HG03045 (cell line): ENCODE data around the gene ICAM1.

Experiments
- ATAC-seq: cut with Tn5 transposase; IDR thresholded peaks from one replicate; pipeline ENCODE4 v1.9.1; 2021; ENCODE audit warnings: mild to moderate bottlenecking, moderate library complexity; ENCODE audit not compliant: unreplicated experiment

Gene ICAM1

DNA sequence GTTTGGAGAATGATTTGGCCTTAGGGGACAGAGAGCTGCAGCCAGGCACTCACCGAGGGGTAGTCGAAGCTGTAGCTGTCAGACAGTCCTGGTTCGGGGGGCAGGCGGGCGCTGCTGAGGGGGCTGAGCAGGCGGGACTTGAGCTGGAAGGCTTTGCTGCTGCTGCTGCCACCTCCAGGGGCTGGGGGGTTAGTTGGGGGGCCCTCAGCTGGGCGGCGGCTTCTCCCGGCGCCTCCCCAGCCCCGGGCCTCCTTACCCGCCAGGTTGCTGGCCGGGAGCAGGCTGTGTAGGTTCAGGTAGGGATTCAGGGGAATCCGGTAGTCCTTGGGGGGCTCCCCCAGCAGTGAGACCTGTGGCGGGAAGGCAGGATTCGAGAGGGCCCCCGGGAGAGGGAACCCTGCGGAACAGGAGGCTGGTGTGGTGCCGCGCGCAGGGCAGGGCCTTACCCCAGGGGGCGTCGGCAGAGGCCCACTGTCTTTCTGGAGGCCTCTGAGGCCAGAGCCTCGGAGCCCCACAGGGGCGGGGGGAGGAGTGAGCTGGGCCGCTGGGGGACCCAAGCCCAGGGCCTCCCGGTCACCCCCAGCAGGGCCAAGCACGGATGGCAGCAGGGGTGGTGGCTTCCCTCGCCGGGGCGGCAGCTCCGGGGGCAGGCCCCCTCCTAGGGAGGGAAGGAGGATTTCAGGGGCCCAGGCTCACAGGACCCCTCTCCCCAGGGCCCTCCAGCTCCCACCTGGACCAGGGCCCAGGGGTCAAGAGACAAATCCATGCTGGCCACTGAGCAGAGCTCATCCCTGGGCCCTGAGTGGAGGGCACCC is 49.9 kb downstream of the ICAM1 start:
- no peak for ATAC-seq

DNA sequence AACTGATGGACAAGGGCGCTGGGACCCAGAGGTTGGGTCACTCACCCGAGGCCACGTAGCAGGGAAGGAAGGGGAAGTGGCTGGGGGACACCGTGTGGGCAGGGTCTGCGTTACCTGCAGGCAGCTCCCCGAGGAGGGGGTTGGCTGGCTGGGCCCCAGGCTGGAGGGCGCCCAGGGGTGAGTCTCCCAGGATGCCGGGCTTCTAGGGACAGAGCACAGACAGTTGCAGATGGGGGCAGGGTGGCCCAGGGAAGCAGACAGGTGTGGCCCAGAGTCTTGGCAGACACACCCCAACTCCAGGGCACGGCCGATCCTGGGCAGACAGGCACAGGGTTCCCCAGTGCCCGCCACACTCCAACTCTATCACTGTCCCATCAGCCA is 50.5 kb downstream of the ICAM1 start:
- ATAC-seq, result no peak

DNA sequence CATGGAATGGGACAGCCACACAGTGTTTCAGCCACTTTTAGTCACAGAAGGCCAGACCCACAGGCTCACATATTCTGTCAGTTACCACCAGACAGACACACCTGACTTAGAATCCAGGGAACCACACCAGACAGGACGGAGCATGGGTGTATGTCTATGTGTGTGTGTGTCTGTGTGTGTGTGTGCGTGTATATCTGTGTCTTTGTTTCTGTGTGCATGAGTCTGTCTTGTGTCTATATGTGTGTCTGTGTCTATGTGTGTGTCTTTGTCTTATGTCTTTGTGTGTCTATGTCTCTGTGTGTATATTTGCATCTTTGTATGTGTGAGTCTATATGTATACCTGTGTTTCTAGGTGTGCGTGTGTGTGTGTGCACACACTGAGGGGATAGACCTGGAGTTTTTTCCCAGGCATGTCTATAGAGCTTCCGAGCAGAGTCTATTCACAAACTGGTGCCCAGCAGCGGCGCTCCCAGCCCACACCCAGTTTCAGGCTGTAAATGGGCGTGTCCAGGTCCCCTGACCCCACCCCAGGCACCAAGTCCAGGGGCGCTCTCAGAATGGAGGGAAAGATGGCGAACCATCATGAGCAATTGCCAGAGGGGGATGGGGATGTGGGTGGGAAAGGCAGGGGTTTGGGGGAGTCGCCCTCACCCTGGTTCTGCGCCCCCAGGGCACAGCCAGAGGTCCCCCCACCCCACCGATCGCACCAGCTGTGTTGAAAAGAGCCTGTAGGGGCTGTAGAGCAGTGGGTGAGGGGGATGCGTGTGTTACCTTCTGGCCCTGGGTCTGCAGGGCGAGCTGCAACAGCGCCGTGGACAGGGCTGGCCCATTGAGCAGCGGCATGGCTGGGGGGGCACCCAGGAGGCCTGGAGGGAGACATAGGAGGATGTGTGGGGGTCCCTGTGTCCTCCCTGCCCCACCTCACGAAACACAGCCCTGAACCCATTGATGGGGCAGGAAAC is 51.2 kb downstream of the ICAM1 start:
- ATAC-seq, result no peak

DNA sequence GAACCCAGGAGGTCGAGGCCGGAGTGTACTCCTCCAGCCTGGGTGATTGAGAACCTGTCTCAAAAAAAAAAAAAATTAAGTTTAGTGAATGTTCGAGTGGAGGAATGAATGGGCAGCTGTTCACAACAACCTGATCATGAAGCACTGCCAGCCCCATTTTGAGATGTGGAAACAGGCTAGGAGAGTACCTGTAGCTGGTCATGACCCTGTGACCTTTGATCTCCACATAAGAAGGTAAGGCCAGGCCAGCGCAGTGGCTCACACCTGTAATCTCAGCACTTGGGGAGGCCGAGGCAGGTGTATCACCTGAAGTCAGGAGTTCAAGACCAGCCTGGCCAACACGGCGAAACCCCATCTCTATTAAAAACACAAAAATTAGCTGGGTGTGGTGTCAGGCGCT is 54.8 kb downstream of the ICAM1 start:
- no peak for ATAC-seq

DNA sequence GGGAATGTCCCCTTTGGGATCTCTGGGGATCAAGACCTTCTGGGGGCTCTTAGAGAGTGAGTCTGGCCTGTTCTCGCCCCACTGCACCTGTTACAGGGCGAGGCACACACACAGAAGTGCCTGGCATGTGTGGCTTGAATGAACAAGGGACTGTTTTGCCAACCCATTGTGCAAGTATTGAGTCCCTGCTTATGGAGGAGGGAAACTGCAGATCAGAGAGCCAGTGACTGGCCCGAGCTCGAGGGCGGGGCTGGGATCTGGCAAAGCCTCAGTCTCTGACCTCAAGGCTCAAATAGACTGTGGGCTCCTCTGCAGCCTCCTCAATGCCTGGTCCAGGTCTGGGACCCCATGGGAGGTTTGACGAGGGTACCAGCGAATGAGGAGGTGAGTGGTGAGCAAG is 56.9 kb downstream of the ICAM1 start:
- no peak for ATAC-seq

DNA sequence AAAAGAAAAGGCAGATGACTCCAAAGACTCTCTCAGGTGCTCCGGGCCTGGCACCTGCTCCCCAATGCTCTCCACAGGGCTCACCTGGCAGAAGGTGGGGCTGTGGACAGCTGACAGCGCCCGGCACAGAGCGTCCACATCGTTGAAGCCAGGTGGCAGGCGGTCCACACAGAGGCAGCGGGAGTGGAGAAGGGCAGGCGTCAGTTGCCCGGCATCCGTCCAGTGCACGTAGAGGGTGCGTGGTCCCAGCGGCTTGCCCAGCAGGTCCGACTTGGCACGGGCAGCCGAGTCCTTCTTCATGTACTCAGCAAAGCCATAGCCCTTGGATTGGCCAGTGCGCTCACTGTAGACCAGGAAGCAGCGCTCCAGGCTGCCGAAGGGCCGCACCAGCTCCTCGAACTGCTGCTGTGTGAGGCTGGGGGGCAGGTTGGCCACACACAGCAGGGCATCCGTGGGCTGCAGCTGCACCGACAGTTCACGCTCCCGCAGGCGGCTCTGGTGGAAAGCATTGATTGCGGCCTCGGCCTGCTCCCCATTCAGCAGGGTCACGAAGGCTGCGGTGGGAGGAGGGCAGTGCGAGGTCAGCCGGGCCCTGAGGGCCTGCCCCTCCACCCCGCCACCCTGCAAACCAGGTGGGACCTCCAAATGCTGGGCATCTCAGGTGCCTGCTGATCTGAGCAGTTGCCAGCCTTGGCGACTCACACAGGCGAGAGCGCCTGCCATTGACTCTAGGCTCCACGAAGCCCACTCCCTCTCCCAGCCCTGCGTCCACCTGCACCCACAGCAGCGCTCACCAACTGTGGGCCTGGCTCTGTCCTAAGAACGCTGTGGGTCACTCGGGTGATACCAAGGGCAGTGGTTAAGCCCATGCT is 57.9 kb downstream of the ICAM1 start:
- ATAC-seq, result no peak

DNA sequence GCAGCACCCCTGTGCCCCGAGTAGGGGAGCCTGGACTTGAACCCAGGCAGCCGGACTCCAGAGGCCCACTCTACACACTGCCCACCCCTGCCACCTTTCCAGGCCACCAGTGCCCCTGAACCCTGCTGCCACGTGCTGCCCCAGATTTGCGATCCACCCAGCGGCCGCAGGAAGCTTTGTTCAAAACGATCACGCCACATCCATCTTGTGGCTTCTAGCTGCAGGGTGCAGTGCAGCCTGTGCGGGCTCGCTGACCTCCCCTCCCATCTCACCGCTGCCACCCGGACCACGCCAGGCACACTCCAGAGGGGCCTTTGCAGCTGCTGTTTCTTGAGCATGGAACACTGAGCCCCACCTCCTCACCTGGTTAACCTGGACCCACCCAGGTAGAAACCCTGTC is 58.6 kb downstream of the ICAM1 start:
- no peak for ATAC-seq

DNA sequence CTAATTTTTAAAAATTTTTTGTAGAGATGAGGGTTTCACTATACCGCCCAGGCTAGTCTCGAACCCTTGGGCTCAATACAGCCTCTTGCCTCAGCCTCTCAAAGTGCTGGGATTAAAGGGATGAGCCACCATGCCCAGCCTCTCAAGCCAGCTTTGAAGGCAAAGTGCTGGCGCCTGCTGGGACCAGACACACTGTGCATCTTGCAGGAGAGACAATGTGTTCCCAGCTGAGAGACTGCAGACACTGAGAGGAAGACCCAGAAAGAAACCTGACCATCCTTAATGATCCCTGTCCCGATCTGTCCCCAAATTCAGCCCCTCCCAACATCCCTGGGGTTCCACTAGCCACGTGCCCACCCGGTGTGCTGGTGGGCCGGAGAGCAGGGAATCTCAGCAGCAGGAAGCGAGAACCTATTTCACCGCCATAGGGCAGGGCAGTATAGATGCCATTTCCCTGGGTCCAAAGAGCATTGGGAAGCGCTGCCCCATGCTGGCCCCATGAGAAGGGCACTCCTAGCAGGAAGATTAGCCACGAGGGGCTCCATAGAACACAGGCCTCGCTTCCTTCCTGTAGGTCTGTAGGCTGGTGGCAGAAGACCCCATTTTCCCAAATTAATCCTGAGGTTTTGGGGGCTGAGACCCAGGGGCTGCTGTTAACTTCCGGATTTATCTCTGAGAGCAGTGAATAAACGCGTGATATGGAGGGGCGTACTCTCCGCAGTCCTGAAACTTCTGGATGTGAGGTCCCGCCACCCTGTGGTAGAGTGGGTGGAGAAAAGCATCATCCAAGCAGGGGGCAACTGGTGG is 61.4 kb downstream of the ICAM1 start:
- no peak for ATAC-seq

DNA sequence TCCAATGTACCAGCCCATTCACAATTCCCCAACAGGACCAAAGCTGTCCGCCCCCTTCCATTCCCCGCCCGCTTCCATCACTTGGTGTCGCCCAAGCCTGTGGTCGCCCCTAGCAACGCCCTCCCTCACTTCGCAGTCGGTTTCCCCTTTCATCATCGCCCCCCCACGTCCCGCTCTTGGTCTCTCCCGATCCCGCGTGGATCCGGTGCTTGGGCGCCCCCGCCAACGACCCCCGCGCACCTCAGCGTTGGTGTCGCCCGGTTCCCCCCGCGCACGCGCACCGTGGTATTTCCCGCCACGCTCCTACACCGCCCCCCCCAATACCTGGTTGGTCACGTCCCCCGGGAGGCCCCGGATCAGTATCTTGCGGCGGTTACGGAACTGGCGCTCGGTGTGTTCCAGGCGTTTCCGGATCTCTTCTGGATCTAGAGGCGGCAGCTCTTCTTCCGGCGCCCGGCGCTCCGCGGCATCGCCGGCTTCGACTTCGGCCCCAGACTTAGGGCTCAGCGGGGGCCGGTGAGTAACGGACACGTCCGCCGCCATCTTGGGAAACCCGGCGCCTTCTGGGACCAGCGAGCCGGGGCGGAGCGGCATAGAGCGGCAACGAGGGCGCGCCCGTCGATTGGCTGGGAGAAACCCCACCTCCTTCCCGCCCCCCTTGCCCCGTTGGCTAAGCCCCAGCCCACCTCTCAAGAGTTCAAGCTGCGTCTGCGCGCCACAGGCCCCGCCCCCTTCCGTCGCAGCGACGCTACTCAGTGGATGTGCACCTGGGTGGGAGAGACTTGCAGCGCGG is 62.2 kb downstream of the ICAM1 start, which contains the start of gene RAVER1:
RAVER1 (minus strand) TSS at position 565 of the 793 bp plus-strand sequence; CDS start at position 543, 22 bp downstream.
- peak; percentile 87 for ATAC-seq

DNA sequence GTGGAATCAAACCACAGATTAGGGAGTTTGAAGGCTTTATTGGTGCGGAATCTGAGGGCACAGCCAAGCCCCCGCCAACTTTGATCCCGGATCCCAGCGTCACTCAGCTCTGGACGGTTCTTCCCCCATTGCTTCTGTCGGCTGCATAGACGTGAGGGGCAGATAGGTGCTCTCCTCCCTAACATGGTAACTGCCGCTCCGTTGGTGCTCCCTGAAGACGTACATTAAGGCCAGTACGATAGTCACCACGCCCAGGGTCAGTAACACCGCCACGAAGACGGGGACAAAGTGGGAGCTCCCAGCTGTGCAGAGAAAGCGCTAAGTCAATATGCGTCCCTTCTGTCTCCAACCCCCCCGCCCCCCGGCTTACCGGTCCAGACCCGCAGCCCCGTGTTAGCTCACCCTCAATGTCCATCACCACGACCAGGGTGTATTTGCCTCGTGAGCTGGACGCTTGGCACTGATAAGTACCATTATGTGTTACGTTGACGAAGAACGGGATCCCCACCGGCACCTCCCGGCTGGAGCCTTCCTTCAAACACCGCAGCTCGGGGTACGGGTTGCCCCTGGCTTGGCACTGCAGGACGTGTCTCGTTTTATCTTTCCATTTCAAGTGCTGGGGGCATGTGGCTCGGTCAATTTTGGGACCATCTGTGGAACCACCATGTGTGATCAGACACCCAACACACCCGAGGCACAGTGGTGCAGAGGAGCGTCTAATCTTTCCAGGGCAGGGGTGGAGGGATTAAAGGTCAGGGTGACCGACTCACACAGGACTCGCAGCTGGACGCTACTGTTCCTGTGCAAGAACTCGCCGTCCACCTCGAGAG is 63.1 kb downstream of the ICAM1 start:
- ATAC-seq, result no peak

DNA sequence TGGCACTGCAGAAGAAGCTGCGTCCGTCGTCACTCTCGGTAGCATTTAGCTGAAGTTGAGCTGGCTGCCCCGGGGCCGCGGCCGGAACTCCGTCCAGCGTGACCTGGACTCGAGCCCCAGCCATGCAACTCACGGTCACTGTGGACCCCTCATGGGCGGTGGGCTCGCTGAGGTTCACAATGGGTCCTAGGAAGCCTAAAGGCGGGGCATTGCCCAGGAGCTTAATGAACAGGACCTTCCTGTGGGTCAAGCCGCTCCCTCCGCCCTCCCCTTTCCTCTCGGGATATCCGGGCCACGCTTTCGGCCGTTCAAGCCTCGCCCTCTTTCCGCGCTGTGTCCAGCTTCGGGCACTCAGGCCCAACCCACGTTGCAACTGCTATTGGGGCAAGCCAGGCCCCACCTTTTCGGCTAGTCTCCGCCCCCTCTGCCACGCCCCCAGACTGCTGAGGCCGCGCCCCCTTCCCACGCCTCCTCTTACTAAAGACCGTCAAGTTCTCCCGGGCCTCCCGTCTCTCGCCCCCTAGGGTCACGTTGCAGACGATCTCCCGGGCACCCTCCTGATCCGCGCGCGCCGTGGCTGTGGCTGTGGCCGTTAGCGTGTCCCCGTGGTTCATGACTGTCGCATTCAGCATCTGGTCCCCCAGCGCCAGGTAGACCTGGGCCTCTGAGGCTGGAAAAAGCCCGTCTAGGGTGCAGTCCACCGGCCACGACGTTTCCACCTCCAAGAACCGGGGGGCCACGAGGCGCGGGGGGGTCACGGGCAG is 63.9 kb downstream of the ICAM1 start:
- ATAC-seq, result no peak

DNA sequence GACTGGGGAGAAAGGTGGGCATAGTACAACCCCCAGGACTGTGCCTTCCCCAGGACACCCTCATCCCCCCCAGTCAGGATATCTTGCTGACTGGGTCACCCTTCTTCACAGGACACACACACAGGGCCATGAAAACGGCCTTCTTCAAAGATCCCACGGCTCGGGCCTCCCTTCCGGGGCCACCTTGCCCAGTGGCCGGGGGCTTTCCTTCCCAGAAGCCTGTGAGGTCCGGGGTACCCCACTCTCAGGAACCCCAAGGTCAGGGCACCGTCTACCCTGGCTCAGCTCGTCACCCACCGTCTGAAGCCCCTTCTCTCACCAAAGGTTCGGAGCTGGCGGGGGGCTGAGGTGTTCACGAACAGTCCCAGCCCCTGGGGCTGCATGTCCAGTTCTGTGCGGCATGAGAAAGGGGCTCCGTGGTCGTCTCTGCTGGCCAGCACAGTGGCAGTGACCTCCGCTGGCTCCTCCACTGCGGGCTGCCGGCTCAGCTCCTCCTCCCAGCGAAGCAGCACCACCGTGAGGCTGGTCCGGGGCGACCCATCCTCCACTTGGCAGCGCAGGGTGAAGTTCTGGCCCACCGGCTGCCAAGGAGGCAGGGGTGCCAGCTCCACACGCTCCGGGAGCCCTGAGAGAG is 64.5 kb downstream of the ICAM1 start:
- no peak for ATAC-seq
